H1 (cell line): ENCODE results near the gene TMEM116. TPM values are rescaled to one million over a fixed set of nuclear protein-coding genes. Genes with fewer than 3 reads are reported as not detected.

Source experiments
- EZH2 ChIP-seq: fragments of 200-600 bp; sonication (generic); IDR thresholded peaks from 2 replicates; pipeline ENCODE4 v1.7.1; 2012; ENCODE audit warnings: low read depth, mild to moderate bottlenecking, moderate library complexity, low read length, inconsistent platforms; ENCODE audit not compliant: severe bottlenecking
- RXRA ChIP-seq: IDR thresholded peaks from 2 replicates; pipeline ENCODE4 v1.6.1; 2011; ENCODE audit warnings: low read depth, mild to moderate bottlenecking, low read length, moderate library complexity; ENCODE audit not compliant: insufficient read depth
- SIN3A ChIP-seq, 2 experiments: IDR thresholded peaks in 1 of 2; conservative IDR thresholded peaks in 1 of 2; 2 replicates each; pipeline ENCODE4 v1.6.1; 2011 to 2012; ENCODE audit warnings: low read length in 2 of 2, improper control_type of control experiment in 1 of 2, low read depth in 1 of 2, mild to moderate bottlenecking in 1 of 2
- polyA plus RNA-seq, 7 experiments: library from polyadenylated mRNA; depleted of rRNA in 3 of 7; stranded (reverse) in 5 of 7; unstranded in 2 of 7; fragments of >200 nt in 5 of 7; fragments of 200-250 nt in 2 of 7; gene quantifications; 1 replicate in 5 of 7; 2 replicates in 1 of 7; 4 replicates in 1 of 7; pipeline versions ENCODE4 v1.2.1 to v1.2.3, GENCODE V29; 2011 to 2013; ENCODE audit warnings: missing spikeins in 2 of 7, mixed read lengths in 2 of 7
- total RNA-seq: library from RNA; stranded (reverse); fragmentation: NEBNext Ultra II Directional; extraction: Animal tissue kit (Norgen Biotek cat#: 25700); gene quantifications from 2 replicates; pipeline ENCODE4 v1.2.1, GENCODE V29; 2021
- TF ChIP-seq, protein P1 (sequence below), 3 experiments: IDR thresholded peaks; 1 replicate in 2 of 3; 2 replicates in 1 of 3; pipeline versions ENCODE4 v1.5.1 to v1.6.1; 2011; ENCODE audit warnings: low read length in 3 of 3, mild to moderate bottlenecking in 3 of 3, inconsistent platforms in 2 of 3, low read depth in 1 of 3, moderate library complexity in 1 of 3; ENCODE audit not compliant: insufficient read depth in 1 of 3; ENCODE audit errors: control extremely low read depth in 1 of 3

The TMEM116 gene
- total and polyA plus RNA-seq, 2 of the 8 experiments (the other 6 are each of a cell fraction or from before 2014, with no cell fraction given) = 8.1 to 25.2 TPM

- no peak for TF ChIP-seq EZH2
- TF ChIP-seq, protein P1, sequence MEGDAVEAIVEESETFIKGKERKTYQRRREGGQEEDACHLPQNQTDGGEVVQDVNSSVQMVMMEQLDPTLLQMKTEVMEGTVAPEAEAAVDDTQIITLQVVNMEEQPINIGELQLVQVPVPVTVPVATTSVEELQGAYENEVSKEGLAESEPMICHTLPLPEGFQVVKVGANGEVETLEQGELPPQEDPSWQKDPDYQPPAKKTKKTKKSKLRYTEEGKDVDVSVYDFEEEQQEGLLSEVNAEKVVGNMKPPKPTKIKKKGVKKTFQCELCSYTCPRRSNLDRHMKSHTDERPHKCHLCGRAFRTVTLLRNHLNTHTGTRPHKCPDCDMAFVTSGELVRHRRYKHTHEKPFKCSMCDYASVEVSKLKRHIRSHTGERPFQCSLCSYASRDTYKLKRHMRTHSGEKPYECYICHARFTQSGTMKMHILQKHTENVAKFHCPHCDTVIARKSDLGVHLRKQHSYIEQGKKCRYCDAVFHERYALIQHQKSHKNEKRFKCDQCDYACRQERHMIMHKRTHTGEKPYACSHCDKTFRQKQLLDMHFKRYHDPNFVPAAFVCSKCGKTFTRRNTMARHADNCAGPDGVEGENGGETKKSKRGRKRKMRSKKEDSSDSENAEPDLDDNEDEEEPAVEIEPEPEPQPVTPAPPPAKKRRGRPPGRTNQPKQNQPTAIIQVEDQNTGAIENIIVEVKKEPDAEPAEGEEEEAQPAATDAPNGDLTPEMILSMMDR (IDR thresholded peaks at IDR 0.05; ENCODE audit: control extremely low read depth in 1 of 3, insufficient read depth in 1 of 3, low read depth in 1 of 3, low read length in 3 of 3) = no peak
- no peak for TF ChIP-seq RXRA
- no peak for TF ChIP-seq SIN3A (conservative IDR thresholded peaks at IDR 0.05 in 1 of 2, IDR thresholded peaks at IDR 0.05 in 1 of 2; ENCODE audit: low read depth in 1 of 2, low read length in 2 of 2)
Observed at GRCh38 chr12:111997300-111997699, 15.7 kb downstream of the TMEM116 start (continued).
